GM12878 (cell line): ENCODE results near the gene SSNA1. TPM values are rescaled to one million over a fixed set of nuclear protein-coding genes. Genes with fewer than 3 reads are reported as not detected.

ENCODE experiments used
- ATAC-seq: fragments of 200-7000 bp; cut with Tn5 transposase; 3 replicates; pipeline ENCODE4 v1.9.1; 2020; ENCODE audit warnings: mild to moderate bottlenecking, moderate library complexity
- BruUV-seq: library from RNA; stranded (reverse); fragments of 400-500 nt; replicated peaks from 2 replicates; lab custom pipeline; 2021; lab: Mats Ljungman, UMichigan
- CTCF ChIA-PET: fragments of 300-600 bp; sonication (Branson Sonifier 250); formaldehyde crosslinking; extraction: SDS; loops from one replicate; lab custom pipeline; 2021; ENCODE audit warnings: inconsistent platforms; lab: Yijun Ruan, JAX
- POLR2A ChIA-PET: fragments of 350-600 bp; formaldehyde crosslinking; extraction: SDS; loops from one replicate; lab custom pipeline; 2021; ENCODE audit warnings: inconsistent platforms; lab: Charles Lee
- RAD21 ChIA-PET: fragments of 300-600 bp; sonication (Branson Sonifier 250); formaldehyde crosslinking; loops from one replicate; lab custom pipeline; 2023; ENCODE audit warnings: antibody characterized with exemption; ENCODE audit not compliant: unreplicated experiment; lab: Charles Lee
- SMC1A ChIA-PET: fragments of 300-600 bp; sonication (Branson Sonifier 250); formaldehyde crosslinking; loops from one replicate; lab custom pipeline; 2023; ENCODE audit not compliant: unreplicated experiment, uncharacterized antibody; lab: Charles Lee
- DNase-seq: peaks from one replicate; pipeline ENCODE4 v3.0.0-alpha.2; 2011; ENCODE audit warnings: low read depth, low spot score
- FAIRE-seq: peaks from 3 replicates; lab custom pipeline; 2011; peaks lifted over from hg19 to GRCh38; lab: Jason Lieb, UNC
- H2AFZ ChIP-seq: 2 replicates; pipeline ENCODE4 v1.6.0; 2011; ENCODE audit warnings: low read depth, low read length, control low read depth; ENCODE audit not compliant: control insufficient read depth
- H3K27ac ChIP-seq: 2 replicates; pipeline ENCODE4 v1.5.1; 2011; ENCODE audit warnings: control low read depth; ENCODE audit not compliant: control insufficient read depth, insufficient read depth
- H3K27me3 ChIP-seq, 2 experiments: replicated peaks in 1 of 2; 2 replicates each; pipeline versions ENCODE4 v1.6.0 to v1.6.1; 2011; ENCODE audit warnings: low read length in 1 of 2; ENCODE audit not compliant: control insufficient read depth in 2 of 2, insufficient read depth in 2 of 2
- H3K36me3 ChIP-seq, 2 experiments: 2 replicates each; pipeline ENCODE4 v1.5.1; 2011; ENCODE audit warnings: low read length in 1 of 2; ENCODE audit not compliant: control insufficient read depth in 2 of 2, insufficient read depth in 2 of 2
- H3K4me1 ChIP-seq: 2 replicates; pipeline ENCODE4 v1.6.1; 2011; ENCODE audit warnings: mild to moderate bottlenecking, low read length, moderate library complexity, mixed read lengths; ENCODE audit not compliant: control insufficient read depth, insufficient read depth
- H3K4me2 ChIP-seq: 2 replicates; pipeline ENCODE4 v1.6.0; 2011; ENCODE audit warnings: control low read depth; ENCODE audit not compliant: control insufficient read depth, insufficient read depth
- H3K4me3 ChIP-seq: fragments of 200-600 bp; sonication (generic); 2 replicates; pipeline ENCODE4 v1.5.1; 2016
- H3K79me2 ChIP-seq: 2 replicates; pipeline ENCODE4 v1.6.0; 2011; ENCODE audit warnings: low read length; ENCODE audit not compliant: control insufficient read depth, insufficient read depth
- H3K9ac ChIP-seq: 2 replicates; pipeline ENCODE4 v1.8.0; 2011; ENCODE audit warnings: low read length, control low read depth, mixed read lengths; ENCODE audit not compliant: control insufficient read depth, insufficient read depth
- H3K9me3 ChIP-seq: replicated peaks from 3 replicates; pipeline ENCODE4 v1.5.1; 2011; ENCODE audit warnings: mild to moderate bottlenecking, low read length; ENCODE audit not compliant: control insufficient read depth, insufficient read depth
- H4K20me1 ChIP-seq: 2 replicates; pipeline ENCODE4 v1.6.0; 2011; ENCODE audit not compliant: control insufficient read depth, insufficient read depth
- BHLHE40 ChIP-seq, 2 experiments: fragments of 450-650 bp in 1 of 2; IDR thresholded peaks; 2 replicates each; pipeline ENCODE4 v1.6.1; 2011 to 2017; ENCODE audit warnings: low read depth in 2 of 2, borderline replicate concordance in 1 of 2, improper control_type of control experiment in 1 of 2, low read length in 1 of 2, mild to moderate bottlenecking in 1 of 2
- FOS ChIP-seq: IDR thresholded peaks from 3 replicates; pipeline ENCODE4 v1.6.1; 2011; ENCODE audit warnings: borderline replicate concordance; ENCODE audit not compliant: insufficient read length; ENCODE audit errors: extremely low read depth
- KDM1A ChIP-seq: fragments of 200-600 bp; sonication (generic); IDR thresholded peaks from 2 replicates; pipeline ENCODE4 v1.6.1; 2016; ENCODE audit warnings: borderline replicate concordance
- WGBS: methylation state at CpG from one replicate; pipeline ENCODE4 v1.1.6; 2016; ENCODE audit warnings: low lambda C conversion rate; ENCODE audit not compliant: insufficient replicate concordance, insufficient coverage; ENCODE audit errors: missing lambda C conversion rate; 5-methylcytosine and 5-hydroxymethylcytosine counted together
- in situ Hi-C: fragments of 300-500 bp; cut with MboI; formaldehyde crosslinking; loops from 9 replicates; pipeline ENCODE4 v1.14.3; 2018; ENCODE audit warnings: mixed read lengths
- intact Hi-C: fragments of 100-400 bp; cut with micrococcal nuclease; formaldehyde crosslinking; loops from one replicate; pipeline ENCODE4 v1.14.2; 2022; ENCODE audit not compliant: unreplicated experiment
- polyA plus RNA-seq, 11 experiments: library from polyadenylated mRNA; depleted of rRNA in 4 of 11; unstranded in 6 of 11; stranded (reverse) in 5 of 11; fragments of >200 nt; fragmentation: Nextera tagmentation in 4 of 11; fragmentation: Illumina TruSeq in 1 of 11; extraction: Ambion mirVana in 4 of 11; extraction: Trizol in 1 of 11; gene quantifications; 1 replicate in 1 of 11; 2 replicates in 10 of 11; pipeline versions ENCODE4 v1.2.1 to v1.2.3, GENCODE V29; 2011 to 2016; ENCODE audit warnings: inconsistent platforms in 2 of 11, missing spikeins in 2 of 11, low read depth in 1 of 11
- total RNA-seq, 4 experiments: library from RNA; depleted of rRNA in 3 of 4; stranded (reverse); fragments of >200 nt in 3 of 4; fragmentation: Illumina TruSeq in 1 of 4; extraction: Trizol in 1 of 4; gene quantifications; 2 replicates each; pipeline versions ENCODE4 v1.2.1 to v1.2.3, GENCODE V29; 2013 to 2021
- TF ChIP-seq, protein P1 (sequence below): IDR thresholded peaks from 2 replicates; pipeline ENCODE4 v1.6.1; 2012; ENCODE audit warnings: low read depth, low read length, improper control_type of control experiment

SSNA1 gene
- total and polyA plus RNA-seq, 10 of the 15 experiments (the other 5 are each of a cell fraction or from before 2014, with no cell fraction given), result 0.63 to 139 (median 78.0) TPM

GRCh38 chr9:137167277-137167746 lies 21.2 kb upstream of the SSNA1 start:
- no TSS peak for BruUV-seq
- intact Hi-C loops, result no loop called here
- Histone ChIP-seq H3K36me3 (no peaks in the 10 kb centered on the region), H3K27me3 (peaks cover 0 to 8% of the 10 kb centered on the region in 2 experiments; a peak in 3 of 4 replicates), H3K9me3 (no peaks in the 10 kb centered on the region), H2AFZ (no peak overlapping the region), H3K27ac (no peak overlapping the region), H4K20me1 (no peaks in the 10 kb centered on the region), H3K4me2 (no peak overlapping the region), H3K4me1 (peaks cover 8% of the 10 kb centered on the region; the same call in 1 of the 2 replicates), H3K9ac (no peak overlapping the region), H3K79me2 (no peaks in the 10 kb centered on the region), H3K4me3 (no peak overlapping the region)
- ChIA-PET RAD21 (interaction anchor here (0.6 to 4.3 kb wide), 5 partner anchors 8 to 56 kb away, joined by 3 to 25 read pairs (median 3); partner anchors contain the start of gene SSNA1), SMC1A (no interaction called here), POLR2A (interaction anchor here (0.6 to 4.4 kb wide), 5 partner anchors 9 to 49 kb away, joined by 4 to 37 read pairs (median 7); no protein-coding TSS in a partner anchor), CTCF (no interaction called here)
- in situ Hi-C loops, result no loop called here
- DNase-seq (no peak), FAIRE-seq (no peak), ATAC-seq (no peak)
- 25% methylated on average over 38 of the region's 44 CpGs for WGBS
- TF ChIP-seq FOS, result no peak
- TF ChIP-seq BHLHE40 (IDR thresholded peaks at IDR 0.05; ENCODE audit: borderline replicate concordance in 1 of 2, low read depth in 2 of 2, low read length in 1 of 2), result no peak
- TF ChIP-seq, protein P1, sequence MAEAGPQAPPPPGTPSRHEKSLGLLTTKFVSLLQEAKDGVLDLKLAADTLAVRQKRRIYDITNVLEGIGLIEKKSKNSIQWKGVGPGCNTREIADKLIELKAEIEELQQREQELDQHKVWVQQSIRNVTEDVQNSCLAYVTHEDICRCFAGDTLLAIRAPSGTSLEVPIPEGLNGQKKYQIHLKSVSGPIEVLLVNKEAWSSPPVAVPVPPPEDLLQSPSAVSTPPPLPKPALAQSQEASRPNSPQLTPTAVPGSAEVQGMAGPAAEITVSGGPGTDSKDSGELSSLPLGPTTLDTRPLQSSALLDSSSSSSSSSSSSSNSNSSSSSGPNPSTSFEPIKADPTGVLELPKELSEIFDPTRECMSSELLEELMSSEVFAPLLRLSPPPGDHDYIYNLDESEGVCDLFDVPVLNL, result no peak
- TF ChIP-seq KDM1A, result no peak
